T47D (cell line): ENCODE measurements around the gene FOSL1.

Experiments
- DNase-seq, 2 experiments: peaks; one replicate each; pipeline versions ENCODE4 v3.0.0 to v3.0.0-alpha.2; 2011 to 2012; ENCODE audit warnings: low read depth in 1 of 2, low spot score in 1 of 2
- JUND ChIP-seq: IDR thresholded peaks from 2 replicates; pipeline ENCODE4 v1.6.1; 2012; ENCODE audit warnings: low read depth
- in situ Hi-C: cut with HindIII; loops from 2 replicates; pipeline ENCODE4 v1.10.0; 2016; ENCODE audit warnings: low sequenced_read_pairs, low pct_unique_long_range_greater_than_20kb

Gene FOSL1

GRCh38 chr11:65880027-65880426, 20.2 kb downstream of the FOSL1 start:
- no peak for TF ChIP-seq JUND
- in situ Hi-C loops = no loop called here
- DNase-seq = no peak

- no peak for DNase-seq
- TF ChIP-seq JUND = no peak
- in situ Hi-C loops = no loop called here
Measured at GRCh38 chr11:65879617-65880016, 20.6 kb downstream of the FOSL1 start, which contains the start of gene CTSW. TSS of gene CTSW (plus strand) at chr11:65879837. CDS start at chr11:65879855, 18 bp downstream.

GRCh38 chr11:65873318-65874156, 26.7 kb downstream of the FOSL1 start:
- peak; percentile 91 to 93 for DNase-seq
- in situ Hi-C loops = no loop called here
- no peak for TF ChIP-seq JUND

GRCh38 chr11:65872586-65873317, 27.4 kb downstream of the FOSL1 start, which contains the start of gene EFEMP2:
TSS of gene EFEMP2 (minus strand) at chr11:65872800. CDS start at chr11:65872354, 446 bp downstream.
- no peak for DNase-seq
- in situ Hi-C loops = no loop called here
- TF ChIP-seq JUND = no peak

- no peak for TF ChIP-seq JUND
- DNase-seq = no peak
- in situ Hi-C loops = no loop called here
Measured at GRCh38 chr11:65871811-65872548, 28.2 kb downstream of the FOSL1 start.

GRCh38 chr11:65870706-65871681, 29.2 kb downstream of the FOSL1 start:
- DNase-seq = no peak
- in situ Hi-C loops = no loop called here
- no peak for TF ChIP-seq JUND

- DNase-seq = no peak
- no peak for TF ChIP-seq JUND
- in situ Hi-C loops = no loop called here
Measured at GRCh38 chr11:65870307-65870658, 29.9 kb downstream of the FOSL1 start.

- no peak for DNase-seq
- in situ Hi-C loops = no loop called here
- TF ChIP-seq JUND = no peak
Measured at GRCh38 chr11:65869643-65870306, 30.4 kb downstream of the FOSL1 start.

- DNase-seq = no peak
- no peak for TF ChIP-seq JUND
- in situ Hi-C loops = no loop called here
Measured at GRCh38 chr11:65868907-65869306, 31.3 kb downstream of the FOSL1 start.

GRCh38 chr11:65868076-65868667, 32.0 kb downstream of the FOSL1 start:
- DNase-seq = peak in 1 of 2 experiments; percentile 52
- no peak for TF ChIP-seq JUND
- in situ Hi-C loops = no loop called here
